GM12878 (cell line): ENCODE measurements around the gene SCD5. TPM values are rescaled to one million over a fixed set of nuclear protein-coding genes. Genes with fewer than 3 reads are reported as not detected.

ENCODE experiments used
- CBFB ChIP-seq: IDR thresholded peaks from 2 replicates; pipeline ENCODE4 v1.6.1; 2016; ENCODE audit warnings: antibody characterized with exemption, low read depth
- CHD2 ChIP-seq: IDR thresholded peaks from 2 replicates; pipeline ENCODE4 v1.6.1; 2011; ENCODE audit warnings: low read depth, low read length, improper control_type of control experiment, borderline replicate concordance
- CREB1 ChIP-seq: IDR thresholded peaks from 2 replicates; pipeline ENCODE4 v1.6.1; 2012; ENCODE audit warnings: low read depth, mild to moderate bottlenecking, inconsistent platforms
- DPF2 ChIP-seq: fragments of 450-650 bp; IDR thresholded peaks from 2 replicates; pipeline ENCODE4 v1.6.1; 2017; ENCODE audit warnings: mild to moderate bottlenecking
- ESRRA ChIP-seq: IDR thresholded peaks from 2 replicates; pipeline ENCODE4 v1.6.1; 2012; ENCODE audit warnings: mild to moderate bottlenecking, low read length, improper control_type of control experiment
- HDAC6 ChIP-seq: fragments of 200-600 bp; sonication (generic); IDR thresholded peaks from one replicate; pipeline ENCODE4 v1.8.0; 2017; ENCODE audit warnings: antibody characterized with exemption; ENCODE audit not compliant: unreplicated experiment
- IKZF1 ChIP-seq: fragments of 450-650 bp; conservative IDR thresholded peaks from 2 replicates; pipeline ENCODE4 v1.6.1; 2017; ENCODE audit warnings: antibody characterized with exemption, mild to moderate bottlenecking
- IRF4 ChIP-seq: IDR thresholded peaks from 2 replicates; pipeline ENCODE4 v1.6.1; 2011; ENCODE audit warnings: low read depth, low read length
- JUND ChIP-seq: IDR thresholded peaks from 2 replicates; pipeline ENCODE4 v1.6.1; 2012; ENCODE audit warnings: low read depth, mild to moderate bottlenecking, low read length, improper control_type of control experiment, moderate library complexity
- NFYB ChIP-seq: IDR thresholded peaks from 2 replicates; pipeline ENCODE4 v1.6.1; 2011; ENCODE audit warnings: low read depth, mild to moderate bottlenecking, low read length, improper control_type of control experiment, moderate library complexity; ENCODE audit not compliant: insufficient read depth
- POLR2A ChIP-seq: IDR thresholded peaks from 2 replicates; pipeline ENCODE4 v1.6.1; 2011; ENCODE audit warnings: low read depth, mild to moderate bottlenecking, low read length
- RFX5 ChIP-seq: IDR thresholded peaks from 2 replicates; pipeline ENCODE4 v1.6.1; 2011; ENCODE audit warnings: low read depth, low read length, improper control_type of control experiment
- SMC3 ChIP-seq: IDR thresholded peaks from 2 replicates; pipeline ENCODE4 v1.6.1; 2011; ENCODE audit warnings: low read length, improper control_type of control experiment, borderline replicate concordance
- SP1 ChIP-seq: IDR thresholded peaks from one replicate; pipeline ENCODE4 v1.6.1; 2011; ENCODE audit warnings: low read depth, low read length
- SREBF2 ChIP-seq: IDR thresholded peaks from 2 replicates; pipeline ENCODE4 v1.6.1; 2012; ENCODE audit warnings: mild to moderate bottlenecking, low read length
- SUPT20H ChIP-seq: IDR thresholded peaks from 2 replicates; pipeline ENCODE4 v1.6.1; 2011; ENCODE audit warnings: low read depth, mild to moderate bottlenecking, low read length, moderate library complexity, borderline replicate concordance; ENCODE audit not compliant: control insufficient read depth
- TCF12 ChIP-seq: IDR thresholded peaks from 2 replicates; pipeline ENCODE4 v1.6.1; 2011; ENCODE audit warnings: low read depth, mild to moderate bottlenecking, low read length
- TCF3 ChIP-seq: IDR thresholded peaks from 2 replicates; pipeline ENCODE4 v1.6.1; 2012; ENCODE audit warnings: low read depth, mild to moderate bottlenecking, low read length, borderline replicate concordance; ENCODE audit not compliant: insufficient read depth
- ZZZ3 ChIP-seq: IDR thresholded peaks from 2 replicates; pipeline ENCODE4 v1.6.1; 2011; ENCODE audit warnings: low read depth; ENCODE audit not compliant: control insufficient read depth, insufficient read length
- polyA plus RNA-seq, 11 experiments: library from polyadenylated mRNA; depleted of rRNA in 4 of 11; unstranded in 6 of 11; stranded (reverse) in 5 of 11; fragments of >200 nt; fragmentation: Nextera tagmentation in 4 of 11; fragmentation: Illumina TruSeq in 1 of 11; extraction: Ambion mirVana in 4 of 11; extraction: Trizol in 1 of 11; gene quantifications; 1 replicate in 1 of 11; 2 replicates in 10 of 11; pipeline versions ENCODE4 v1.2.1 to v1.2.3, GENCODE V29; 2011 to 2016; ENCODE audit warnings: inconsistent platforms in 2 of 11, missing spikeins in 2 of 11, low read depth in 1 of 11
- total RNA-seq, 4 experiments: library from RNA; depleted of rRNA in 3 of 4; stranded (reverse); fragments of >200 nt in 3 of 4; fragmentation: Illumina TruSeq in 1 of 4; extraction: Trizol in 1 of 4; gene quantifications; 2 replicates each; pipeline versions ENCODE4 v1.2.1 to v1.2.3, GENCODE V29; 2013 to 2021

SCD5 gene
- total and polyA plus RNA-seq, 10 of the 15 experiments (the other 5 are each of a cell fraction or from before 2014, with no cell fraction given), result 2.4 to 15.0 (median 4.2) TPM

- TF ChIP-seq ZZZ3, result no peak
- TF ChIP-seq POLR2A, result peak; percentile 64
- TF ChIP-seq RFX5, result 0 out of 2 replicates have a peak, but pooled peaks have one; percentile 5
- peak; percentile 74; the same call in 1 of the 2 replicates for TF ChIP-seq NFYB
- TF ChIP-seq JUND, result no peak
- 0 out of 2 replicates have a peak, but pooled peaks have one; percentile 21 for TF ChIP-seq DPF2
- peak; percentile 46 for TF ChIP-seq IKZF1
- no peak for TF ChIP-seq SMC3
- TF ChIP-seq TCF12, result no peak
- TF ChIP-seq SP1, result no peak
- no peak for TF ChIP-seq CHD2
- no peak for TF ChIP-seq ESRRA
- TF ChIP-seq CREB1, result no peak
- TF ChIP-seq CBFB, result no peak
- TF ChIP-seq HDAC6, result peak; percentile 72
- TF ChIP-seq SUPT20H, result no peak
- no peak for TF ChIP-seq SREBF2
- TF ChIP-seq IRF4, result no peak
- no peak for TF ChIP-seq TCF3
- TF ChIP-seq, all 136 proteins: peak for 10
Measured at GRCh38 chr4:82798168-82799005, at the start of gene SCD5 (continued).
